ENCODE data around the gene CADPS. TPM values are rescaled to one million over a fixed set of nuclear protein-coding genes. Genes with fewer than 3 reads are reported as not detected.

Gene CADPS
- total RNA-seq, 2 experiments from 2014 or later: not detected

DNA sequence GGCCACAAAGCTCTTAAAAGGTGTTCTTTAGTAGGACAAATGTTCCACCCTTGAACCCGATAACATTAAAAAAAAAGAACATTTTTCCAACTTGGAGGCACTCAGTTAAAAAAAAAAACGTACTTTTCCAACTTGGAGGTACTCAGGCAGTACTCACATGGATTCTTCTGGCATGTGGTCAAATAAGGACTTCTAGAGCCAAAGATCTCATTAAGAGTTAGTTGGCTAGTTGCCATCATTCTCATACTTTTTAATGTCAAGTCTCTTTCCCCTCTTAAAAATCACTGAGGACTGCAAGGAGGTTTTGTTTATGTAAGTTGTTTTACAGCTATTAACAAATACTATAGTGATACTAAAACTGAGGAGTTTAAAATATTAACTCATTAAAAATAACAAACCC lies 101.0 kb downstream of the CADPS start:
- H3K4me3 Mint-ChIP-seq: no peak overlapping the region
- POLR2A ChIA-PET: no interaction called here
- no peaks in the 10 kb centered on the region for H3K9me3 Mint-ChIP-seq
- no peak overlapping the region for H3K27ac Mint-ChIP-seq
- H3K27me3 Mint-ChIP-seq: no peaks in the 10 kb centered on the region
- no peaks in the 10 kb centered on the region for H3K4me1 Mint-ChIP-seq
- DNase-seq (no peak), ATAC-seq (ENCODE audit: low read depth) (no peak)
- no peaks in the 10 kb centered on the region for H3K36me3 Mint-ChIP-seq

DNA sequence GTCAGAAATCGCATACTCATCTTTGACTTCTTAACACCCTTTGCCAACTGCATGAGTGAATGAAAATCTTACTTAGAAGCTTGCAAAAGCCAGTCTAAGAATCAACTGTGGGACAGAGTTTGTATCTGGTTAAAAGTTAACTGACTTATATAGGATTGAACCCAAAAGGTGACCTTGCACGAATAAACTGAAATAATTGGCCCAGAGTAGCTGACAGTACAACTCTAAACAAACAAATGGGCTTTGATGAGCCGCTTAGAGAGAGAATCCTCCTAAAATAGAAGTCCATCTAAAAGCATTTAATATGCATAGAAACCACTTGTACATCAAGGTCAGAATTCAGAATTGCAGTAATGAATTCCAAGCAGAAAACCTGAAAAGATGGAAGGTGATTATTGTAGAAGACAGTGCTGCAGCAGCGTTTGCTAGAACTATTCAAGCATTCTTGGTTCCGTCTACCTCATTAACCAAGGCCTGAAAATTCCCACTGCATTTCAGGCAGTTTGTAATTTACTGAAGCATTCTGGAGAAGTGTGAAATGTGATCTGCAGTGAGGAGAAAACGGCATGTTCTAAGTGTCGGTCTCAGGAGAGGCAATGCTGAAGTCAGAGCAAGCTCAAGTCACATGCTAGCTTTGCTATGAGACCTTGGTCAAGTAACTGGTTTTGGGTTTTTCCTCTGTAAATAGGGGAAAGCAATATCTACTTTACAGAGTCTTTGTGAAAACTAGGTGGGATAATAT lies 103.7 kb downstream of the CADPS start:
- no peaks in the 10 kb centered on the region for H3K4me1 Mint-ChIP-seq
- H3K9me3 Mint-ChIP-seq: no peaks in the 10 kb centered on the region
- no peak for DNase-seq
- H3K4me3 Mint-ChIP-seq: no peak overlapping the region
- no peaks in the 10 kb centered on the region for H3K36me3 Mint-ChIP-seq
- H3K27ac Mint-ChIP-seq: no peak overlapping the region
- POLR2A ChIA-PET: no interaction called here
- H3K27me3 Mint-ChIP-seq: no peaks in the 10 kb centered on the region
- no peak for ATAC-seq (ENCODE audit: low read depth)

DNA sequence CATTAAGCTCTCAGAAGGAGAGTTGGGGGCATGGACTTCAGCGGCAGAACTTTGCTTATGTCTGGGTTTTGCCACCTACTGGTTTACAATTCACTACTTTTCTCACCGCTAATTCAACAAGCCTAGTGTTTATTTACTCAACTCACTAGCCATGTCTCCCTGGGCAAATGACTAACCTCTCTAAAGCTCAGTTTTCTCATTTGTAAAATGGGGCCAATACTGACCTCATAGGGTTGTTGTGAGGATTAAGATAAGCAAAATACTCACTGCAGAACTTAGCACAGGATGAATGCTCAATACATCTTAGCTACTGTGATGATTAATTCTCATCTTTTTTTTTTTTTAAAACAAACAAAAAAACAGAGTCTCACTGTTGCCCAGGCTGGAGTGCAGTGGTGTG lies 106.3 kb downstream of the CADPS start:
- H3K27ac Mint-ChIP-seq: no peak overlapping the region
- POLR2A ChIA-PET: no interaction called here
- ATAC-seq (ENCODE audit: low read depth): no peak
- H3K27me3 Mint-ChIP-seq: no peaks in the 10 kb centered on the region
- H3K4me1 Mint-ChIP-seq: no peaks in the 10 kb centered on the region
- DNase-seq: no peak
- no peaks in the 10 kb centered on the region for H3K9me3 Mint-ChIP-seq
- no peaks in the 10 kb centered on the region for H3K36me3 Mint-ChIP-seq
- no peak overlapping the region for H3K4me3 Mint-ChIP-seq

DNA sequence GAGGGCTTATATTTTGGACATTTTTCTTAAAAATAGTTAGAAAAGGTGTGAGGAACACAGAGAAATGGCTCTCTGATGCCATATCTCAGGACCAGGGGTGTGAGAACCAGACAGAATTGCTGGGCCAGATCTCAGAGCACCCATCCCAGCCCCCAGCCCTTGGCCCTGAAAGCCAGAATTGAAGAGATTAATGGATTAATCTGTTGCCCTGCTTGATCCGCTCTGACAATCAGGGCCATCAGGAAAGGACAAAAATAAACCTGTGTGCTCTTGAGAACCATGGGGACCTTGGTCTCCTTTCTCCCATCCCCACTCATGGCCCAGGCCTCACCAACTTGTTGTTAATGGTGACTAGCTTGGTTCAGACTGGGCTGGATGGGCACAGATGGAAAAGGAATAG lies 113.5 kb downstream of the CADPS start:
- Mint-ChIP-seq H3K4me1 (no peaks in the 10 kb centered on the region), H3K36me3 (no peaks in the 10 kb centered on the region), H3K27ac (no peak overlapping the region), H3K4me3 (no peak overlapping the region), H3K27me3 (no peaks in the 10 kb centered on the region), H3K9me3 (peaks cover 2% of the 10 kb centered on the region)
- ATAC-seq (ENCODE audit: low read depth) (no peak), DNase-seq (no peak)
- POLR2A ChIA-PET: no interaction called here

DNA sequence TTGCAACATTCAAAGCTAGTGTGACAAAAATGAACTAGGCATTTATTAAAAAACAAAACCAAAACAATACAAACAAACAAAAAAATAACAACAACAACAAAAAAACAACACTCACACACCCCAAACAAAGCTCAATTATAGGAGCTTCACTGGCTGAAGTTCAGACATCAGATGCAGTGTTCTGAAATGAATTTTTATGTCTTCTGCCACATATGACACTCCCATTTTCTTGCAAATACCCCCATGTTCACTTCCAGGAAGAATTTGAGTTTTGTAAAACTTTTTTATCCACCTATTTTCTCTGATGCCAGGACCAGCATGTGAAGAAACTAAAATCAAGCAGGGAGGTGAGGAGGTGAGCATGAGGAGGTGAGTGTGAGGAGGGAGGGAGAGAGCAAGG lies 113.9 kb downstream of the CADPS start:
- ATAC-seq (ENCODE audit: low read depth) (no peak), DNase-seq (no peak)
- Mint-ChIP-seq H3K9me3 (peaks cover 2% of the 10 kb centered on the region), H3K36me3 (no peaks in the 10 kb centered on the region), H3K27ac (no peak overlapping the region), H3K4me1 (no peaks in the 10 kb centered on the region), H3K4me3 (no peak overlapping the region), H3K27me3 (no peaks in the 10 kb centered on the region)
- POLR2A ChIA-PET: no interaction called here

DNA sequence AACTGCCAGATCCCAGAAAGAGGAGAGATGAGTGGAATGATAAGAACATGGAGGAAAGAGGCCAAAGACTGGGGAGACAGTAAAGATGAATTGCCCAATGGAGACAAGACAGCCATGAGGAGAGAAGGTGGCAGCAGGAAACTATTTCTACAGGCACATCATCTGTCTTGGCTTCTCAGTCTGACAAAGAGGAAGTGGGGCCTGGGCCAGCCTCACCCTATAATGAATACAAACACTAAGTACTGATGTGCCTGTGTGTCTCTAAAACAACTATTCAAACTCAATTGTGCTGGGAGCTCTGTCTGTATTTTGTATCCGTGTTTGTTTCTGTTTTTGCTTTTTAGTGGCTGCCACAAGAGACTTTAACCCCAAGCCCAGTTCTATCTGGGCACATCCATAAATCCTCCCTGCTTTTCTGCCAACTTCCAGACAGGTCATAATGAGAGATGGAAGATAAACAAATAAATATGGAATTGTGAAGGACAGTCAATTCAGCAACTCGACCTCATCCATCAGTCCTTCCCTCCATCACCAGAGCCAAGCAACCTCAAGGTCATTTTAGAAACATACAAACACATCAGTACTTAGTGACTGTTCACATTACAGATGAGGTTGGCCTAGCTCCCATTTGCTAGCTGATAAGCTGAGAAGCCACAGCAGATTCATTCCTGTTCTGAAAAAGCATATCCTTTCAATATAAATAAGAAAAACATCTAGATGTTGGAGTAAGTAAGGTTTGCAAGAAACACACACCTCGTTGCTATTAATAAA lies 116.7 kb downstream of the CADPS start:
- no peaks in the 10 kb centered on the region for H3K4me1 Mint-ChIP-seq
- no peak overlapping the region for H3K4me3 Mint-ChIP-seq
- POLR2A ChIA-PET: no interaction called here
- H3K27ac Mint-ChIP-seq: no peak overlapping the region
- H3K36me3 Mint-ChIP-seq: no peaks in the 10 kb centered on the region
- DNase-seq (no peak), ATAC-seq (ENCODE audit: low read depth) (no peak)
- peaks cover 2% of the 10 kb centered on the region for H3K9me3 Mint-ChIP-seq
- no peaks in the 10 kb centered on the region for H3K27me3 Mint-ChIP-seq

DNA sequence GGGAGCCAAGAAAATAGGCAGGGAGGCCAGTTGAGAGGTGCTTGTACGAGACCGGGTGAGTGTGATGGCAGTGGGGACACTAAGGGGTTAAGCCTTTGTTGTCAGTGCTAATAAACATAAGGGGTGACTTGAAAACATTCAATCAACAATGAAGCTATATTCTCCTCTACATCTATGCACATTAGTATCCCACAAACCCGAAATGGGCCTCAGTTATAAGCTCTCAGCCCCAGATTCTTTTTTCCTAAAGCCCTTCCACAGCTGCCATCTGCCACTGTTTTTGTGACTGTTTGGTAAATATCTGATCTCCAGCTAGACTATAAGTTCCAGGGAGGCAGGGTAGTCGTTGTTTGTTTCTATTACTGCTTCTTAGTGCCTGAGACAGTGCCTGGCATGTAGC lies 118.2 kb downstream of the CADPS start:
- DNase-seq (no peak), ATAC-seq (ENCODE audit: low read depth) (no peak)
- no peak overlapping the region for H3K27ac Mint-ChIP-seq
- no peak overlapping the region for H3K4me3 Mint-ChIP-seq
- H3K36me3 Mint-ChIP-seq: no peaks in the 10 kb centered on the region
- no peaks in the 10 kb centered on the region for H3K27me3 Mint-ChIP-seq
- H3K4me1 Mint-ChIP-seq: no peaks in the 10 kb centered on the region
- H3K9me3 Mint-ChIP-seq: peaks cover 2% of the 10 kb centered on the region
- POLR2A ChIA-PET: no interaction called here

DNA sequence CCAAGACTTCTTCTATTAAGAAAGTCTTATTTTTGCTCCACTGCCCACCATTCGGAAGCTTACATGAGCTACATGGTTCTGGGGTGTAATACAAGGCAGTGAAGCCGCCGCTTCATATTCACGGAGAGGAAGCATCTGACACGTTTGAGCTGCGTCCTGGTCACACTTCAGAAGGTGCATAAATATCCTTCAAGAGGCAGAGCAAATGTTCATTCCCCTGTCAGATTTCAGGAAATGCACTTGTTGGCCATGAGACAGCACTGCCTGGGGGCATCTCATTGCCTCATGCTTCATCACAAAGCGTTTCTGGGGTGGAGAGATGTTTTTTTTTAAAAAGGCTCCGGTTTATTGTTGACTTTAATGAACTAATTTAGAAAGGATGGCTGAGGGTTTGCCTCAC lies 119.9 kb downstream of the CADPS start:
- Mint-ChIP-seq H3K4me1 (no peaks in the 10 kb centered on the region), H3K36me3 (no peaks in the 10 kb centered on the region), H3K4me3 (no peak overlapping the region), H3K27me3 (no peaks in the 10 kb centered on the region), H3K9me3 (peaks cover 2% of the 10 kb centered on the region), H3K27ac (no peak overlapping the region)
- POLR2A ChIA-PET: no interaction called here
- DNase-seq (no peak), ATAC-seq (ENCODE audit: low read depth) (no peak)

DNA sequence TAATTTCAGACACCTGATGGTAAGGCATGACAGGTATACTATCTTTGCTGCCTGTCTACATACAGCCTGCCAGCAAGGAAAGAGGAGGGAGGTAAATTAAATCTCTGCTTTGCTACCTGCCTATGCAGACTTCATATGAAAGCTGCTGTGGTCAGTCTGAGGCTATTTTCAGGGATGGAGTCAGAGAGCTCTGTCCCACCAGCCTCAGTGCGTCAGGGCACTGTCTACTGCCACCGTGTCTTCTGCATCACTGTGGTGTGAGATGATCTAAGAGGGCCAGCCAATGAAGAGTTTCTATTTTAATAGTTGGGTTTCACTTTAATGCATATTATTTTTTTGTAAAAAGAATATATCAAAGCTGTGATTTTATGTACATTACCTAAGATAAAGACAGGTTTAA lies 125.6 kb downstream of the CADPS start:
- Mint-ChIP-seq H3K4me1 (no peaks in the 10 kb centered on the region), H3K36me3 (no peaks in the 10 kb centered on the region), H3K9me3 (peaks cover 2% of the 10 kb centered on the region), H3K4me3 (no peak overlapping the region), H3K27ac (no peak overlapping the region), H3K27me3 (no peaks in the 10 kb centered on the region)
- POLR2A ChIA-PET: no interaction called here
- ATAC-seq (ENCODE audit: low read depth) (no peak), DNase-seq (no peak)

DNA sequence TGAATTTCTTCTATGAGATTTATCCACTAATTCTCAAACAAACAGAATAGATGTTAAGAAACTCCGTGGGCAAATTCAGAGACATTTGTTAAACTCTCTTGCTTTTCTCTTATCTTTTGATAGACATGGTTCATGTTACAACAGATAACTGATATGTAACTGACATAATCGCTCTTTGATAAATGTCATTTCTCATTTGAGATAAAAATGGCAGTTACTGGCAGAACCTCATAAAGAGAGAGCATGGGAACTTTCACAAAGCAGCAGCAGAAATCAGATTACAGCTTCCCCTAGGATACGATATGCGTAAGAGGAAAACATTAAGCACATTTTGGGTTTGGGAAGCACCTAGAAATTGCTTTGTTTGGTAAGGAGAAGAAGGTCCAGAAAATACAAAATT lies 126.1 kb downstream of the CADPS start:
- no peaks in the 10 kb centered on the region for H3K27me3 Mint-ChIP-seq
- no peaks in the 10 kb centered on the region for H3K4me1 Mint-ChIP-seq
- POLR2A ChIA-PET: no interaction called here
- H3K36me3 Mint-ChIP-seq: no peaks in the 10 kb centered on the region
- H3K9me3 Mint-ChIP-seq: peaks cover 2% of the 10 kb centered on the region
- DNase-seq (no peak), ATAC-seq (ENCODE audit: low read depth) (no peak)
- no peak overlapping the region for H3K27ac Mint-ChIP-seq
- H3K4me3 Mint-ChIP-seq: no peak overlapping the region

DNA sequence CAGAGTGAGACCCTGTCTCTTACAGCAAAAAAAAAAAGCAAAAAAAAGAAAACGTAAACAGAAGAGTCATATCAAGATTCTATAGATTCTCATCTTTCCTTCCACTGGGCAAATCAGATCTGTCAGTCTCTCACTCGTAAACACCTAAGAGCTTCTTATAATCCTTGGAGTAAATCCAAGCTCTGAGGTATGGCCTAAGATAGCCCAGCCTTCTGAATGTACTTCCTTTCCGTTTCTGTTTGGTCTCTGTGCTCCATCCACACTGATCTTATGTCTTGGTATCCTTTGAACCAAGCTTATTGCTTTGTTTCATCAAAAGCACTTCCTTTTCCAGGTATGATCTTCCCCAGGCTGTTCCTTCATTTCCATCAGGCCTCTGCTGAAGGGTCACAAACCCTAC lies 137.8 kb downstream of the CADPS start:
- Mint-ChIP-seq H3K9me3 (peaks cover 2% of the 10 kb centered on the region), H3K27ac (no peak overlapping the region), H3K4me1 (no peaks in the 10 kb centered on the region), H3K4me3 (no peak overlapping the region), H3K36me3 (no peaks in the 10 kb centered on the region), H3K27me3 (no peaks in the 10 kb centered on the region)
- DNase-seq (no peak), ATAC-seq (ENCODE audit: low read depth) (no peak)
- POLR2A ChIA-PET: no interaction called here

DNA sequence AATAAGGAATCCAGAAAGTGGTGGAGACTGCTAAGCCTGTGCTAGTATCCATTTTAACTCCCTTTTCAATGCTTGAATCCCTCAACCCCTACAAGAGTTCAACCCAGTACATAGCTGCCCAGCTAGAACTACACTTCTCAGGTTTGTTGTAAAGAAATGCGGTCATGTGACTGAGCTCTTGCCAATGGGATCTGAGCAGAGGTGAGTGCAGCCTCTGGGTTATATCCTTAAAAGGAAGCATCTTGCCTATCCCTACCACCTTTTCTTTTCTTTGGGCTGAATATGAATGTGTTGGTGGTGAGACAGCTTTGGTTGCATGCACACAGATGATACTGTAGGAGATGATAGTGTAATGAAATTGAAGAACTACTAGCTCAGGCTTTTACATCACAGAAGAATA lies 139.7 kb downstream of the CADPS start:
- peaks cover under 1% of the 10 kb centered on the region for H3K27me3 Mint-ChIP-seq

DNA sequence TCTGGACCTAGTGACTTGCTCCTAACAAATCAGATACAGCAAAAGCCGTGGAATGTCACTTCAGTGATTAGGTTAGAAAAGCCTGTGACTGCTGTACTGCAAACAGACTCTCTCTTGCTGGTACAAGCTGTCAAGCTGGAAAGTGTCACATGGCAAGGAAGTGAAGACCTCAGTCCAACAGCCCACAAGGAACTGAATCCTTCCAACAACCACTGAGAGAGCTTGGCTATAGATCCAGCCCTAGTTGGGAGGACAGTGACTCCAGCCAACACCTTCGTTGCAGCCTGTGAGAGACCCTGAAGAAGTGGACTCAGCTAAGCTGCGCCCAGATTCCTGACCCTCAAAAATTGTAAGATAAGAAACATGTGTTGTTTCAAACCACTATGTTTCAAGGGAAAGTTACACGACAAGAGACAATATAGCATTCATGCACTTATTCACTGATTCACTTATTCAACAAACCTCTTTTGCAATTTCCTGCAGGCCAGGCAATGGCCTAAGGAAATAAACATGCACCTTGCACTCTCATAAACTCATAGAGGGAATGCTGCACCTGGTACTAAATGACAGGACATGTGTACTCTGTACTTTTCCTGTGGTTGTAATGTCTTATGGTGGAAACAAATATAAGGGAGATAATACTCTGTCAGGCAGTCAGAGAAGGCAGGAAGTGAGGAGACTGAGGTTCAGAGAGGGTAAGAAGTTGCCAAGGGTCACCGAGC lies 142.9 kb downstream of the CADPS start:
- no peaks in the 10 kb centered on the region for H3K9me3 Mint-ChIP-seq
- POLR2A ChIA-PET: no interaction called here
- peaks cover 1% of the 10 kb centered on the region for H3K27me3 Mint-ChIP-seq
- ATAC-seq (ENCODE audit: low read depth) (no peak), DNase-seq (no peak)
- no peak overlapping the region for H3K4me3 Mint-ChIP-seq
- H3K36me3 Mint-ChIP-seq: no peaks in the 10 kb centered on the region
- no peak overlapping the region for H3K27ac Mint-ChIP-seq
- no peaks in the 10 kb centered on the region for H3K4me1 Mint-ChIP-seq

More for the DNA sequence above, 139.7 kb downstream of the CADPS start:
- Mint-ChIP-seq H3K9me3 (peaks cover 2% of the 10 kb centered on the region), H3K27ac (no peak overlapping the region), H3K36me3 (no peaks in the 10 kb centered on the region), H3K4me3 (no peak overlapping the region), H3K4me1 (no peaks in the 10 kb centered on the region)
- ATAC-seq (ENCODE audit: low read depth): no peak
- POLR2A ChIA-PET: no interaction called here
- no peak for DNase-seq

DNA sequence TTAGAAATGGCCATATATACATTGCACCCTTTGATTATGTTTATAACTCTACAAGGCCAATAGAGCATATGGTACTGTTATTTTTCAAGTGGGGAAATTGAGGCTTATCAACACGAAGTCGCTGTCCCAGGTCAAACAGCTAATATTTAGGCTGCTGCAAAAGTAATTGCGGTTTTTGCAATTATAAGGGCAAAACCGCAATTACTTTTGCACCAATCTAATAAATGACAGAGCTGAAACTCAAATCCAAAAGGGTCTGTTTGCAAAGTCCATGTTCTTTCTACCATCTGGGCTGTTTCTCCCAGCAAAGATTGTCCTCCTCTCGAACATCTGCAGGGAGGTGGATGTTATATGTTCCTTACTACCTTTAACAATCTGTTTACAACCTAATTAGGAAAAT lies 147.2 kb downstream of the CADPS start:
- no peaks in the 10 kb centered on the region for H3K9me3 Mint-ChIP-seq
- POLR2A ChIA-PET: no interaction called here
- H3K27ac Mint-ChIP-seq: no peak overlapping the region
- ATAC-seq (ENCODE audit: low read depth) (no peak), DNase-seq (no peak)
- H3K4me3 Mint-ChIP-seq: no peak overlapping the region
- H3K36me3 Mint-ChIP-seq: no peaks in the 10 kb centered on the region
- no peaks in the 10 kb centered on the region for H3K4me1 Mint-ChIP-seq
- peaks cover 1% of the 10 kb centered on the region for H3K27me3 Mint-ChIP-seq

Data from activated naive CD8-positive, alpha-beta T cell treated with anti-CD3 and anti-CD28 coated beads, Interleukin-2, amount 10 ng/mL, durations not matched to agents 7 days and 5 days (primary cell).